GM19025 (cell line): ENCODE results near the gene SLC44A2.

ENCODE experiments used
- ATAC-seq: cut with Tn5 transposase; IDR thresholded peaks from one replicate; pipeline ENCODE4 v1.9.1; 2021; ENCODE audit warnings: mild to moderate bottlenecking, low read depth, moderate library complexity; ENCODE audit not compliant: unreplicated experiment

The SLC44A2 gene

DNA sequence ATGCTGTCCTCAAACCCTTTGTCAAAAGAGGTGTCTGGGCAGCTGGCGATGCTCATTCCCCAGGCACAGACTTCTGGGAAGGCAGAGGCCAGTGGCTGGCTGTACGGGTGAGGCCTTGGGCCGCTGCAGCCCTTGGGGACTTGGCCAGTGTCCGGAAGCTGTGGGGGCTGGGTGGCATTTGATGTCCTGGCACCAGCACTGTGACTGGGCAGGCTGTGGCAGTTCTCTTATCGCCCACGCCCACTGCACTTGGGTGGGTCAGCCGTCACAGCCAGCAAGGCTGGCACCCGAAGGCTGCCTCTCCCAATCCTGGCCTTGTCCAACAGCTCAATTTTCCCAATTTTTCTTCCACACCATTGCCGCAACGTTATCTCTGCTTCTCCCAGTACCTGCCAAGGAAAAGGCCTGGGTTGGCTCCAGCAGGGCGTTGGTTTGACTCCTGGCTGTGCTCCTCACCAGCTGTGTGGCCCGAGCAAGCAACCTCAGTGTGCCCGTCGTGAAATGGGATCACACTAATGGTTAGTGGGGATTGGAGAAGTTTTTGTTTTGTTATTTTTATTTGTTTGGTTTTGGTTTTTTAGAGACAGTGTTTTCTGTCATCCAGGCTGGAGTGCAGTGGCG is 12.7 kb upstream of the SLC44A2 start:
- ATAC-seq = no peak

DNA sequence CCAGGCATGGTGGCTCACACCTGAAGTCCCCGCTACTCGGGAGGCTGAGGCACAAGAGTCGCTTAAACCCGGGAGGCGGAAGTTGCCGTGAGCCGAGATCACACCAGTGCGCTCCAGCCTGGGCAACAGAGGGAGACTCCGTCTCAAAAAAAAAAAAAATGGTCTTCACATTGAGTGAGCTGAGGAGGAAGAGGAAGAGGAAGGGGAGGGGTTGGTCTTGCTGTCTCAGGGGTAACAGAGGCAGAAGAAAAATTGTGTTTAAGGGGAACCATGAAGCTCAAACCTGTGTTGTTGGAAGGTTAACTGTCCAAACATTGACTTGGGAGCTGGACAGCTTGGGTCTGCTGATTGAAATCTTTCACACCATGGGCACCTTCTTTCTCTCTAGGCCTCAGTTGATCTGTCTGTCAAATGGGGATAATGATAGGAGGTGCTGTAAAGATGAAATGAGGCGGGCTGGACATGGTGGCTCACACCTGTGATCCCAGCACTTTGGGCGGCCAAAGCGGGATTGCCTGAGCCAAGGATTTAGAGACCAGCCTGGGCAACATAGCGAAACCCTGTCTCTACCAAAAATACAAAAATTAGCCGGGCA is 9.8 kb upstream of the SLC44A2 start:
- no peak for ATAC-seq

GRCh38 chr19:10617409-10618121 is 7.8 kb upstream of the SLC44A2 start:
- no peak for ATAC-seq

GRCh38 chr19:10618846-10619245 is 6.5 kb upstream of the SLC44A2 start:
- no peak for ATAC-seq

DNA sequence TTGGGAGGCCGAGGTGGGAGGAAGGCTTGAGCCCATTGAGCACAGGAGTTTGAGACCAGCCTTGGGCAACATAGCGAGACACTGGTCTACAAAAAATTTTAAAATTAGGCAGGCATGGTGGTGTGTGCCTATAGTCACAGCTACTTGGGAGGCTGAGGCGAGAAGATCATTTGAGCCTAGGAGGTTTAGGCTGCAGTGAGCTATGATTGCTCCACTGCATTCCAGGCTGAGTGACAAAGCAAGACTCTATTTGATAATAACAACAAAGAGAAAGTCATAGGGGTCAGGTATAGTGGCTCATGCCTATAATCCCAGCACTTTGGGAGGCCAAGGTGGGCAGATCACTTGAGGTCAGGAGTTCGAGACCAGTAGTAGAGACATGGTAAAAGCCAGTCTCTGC is 4.6 kb upstream of the SLC44A2 start:
- ATAC-seq = no peak

- ATAC-seq = no peak
Observed at GRCh38 chr19:10621966-10622365, 3.4 kb upstream of the SLC44A2 start.

DNA sequence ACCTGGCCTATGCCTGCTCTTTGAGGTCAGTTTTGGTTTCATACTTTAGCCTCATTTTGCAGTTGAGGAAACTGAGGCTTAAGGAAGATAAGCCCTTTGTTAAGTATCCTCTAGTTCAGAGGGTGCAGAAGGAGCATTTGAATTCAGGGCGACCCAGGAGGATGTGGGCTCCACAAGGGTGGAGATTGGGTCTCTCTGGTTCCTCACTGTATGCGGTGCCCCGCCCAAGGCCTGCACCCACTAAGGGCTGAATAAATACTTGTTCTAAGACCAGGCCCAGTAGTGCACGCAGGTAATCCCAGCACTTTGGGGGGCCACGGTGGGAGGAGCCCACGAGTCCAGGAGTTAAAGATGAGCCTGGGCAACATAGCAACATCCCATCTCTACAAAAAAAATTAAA is 768 bp upstream of the SLC44A2 start:
- no peak for ATAC-seq

- no peak for ATAC-seq
Observed at GRCh38 chr19:10625762-10626138, 397 bp downstream of the SLC44A2 start.

- ATAC-seq = no peak
Observed at GRCh38 chr19:10631874-10632273, 6.5 kb downstream of the SLC44A2 start.

DNA sequence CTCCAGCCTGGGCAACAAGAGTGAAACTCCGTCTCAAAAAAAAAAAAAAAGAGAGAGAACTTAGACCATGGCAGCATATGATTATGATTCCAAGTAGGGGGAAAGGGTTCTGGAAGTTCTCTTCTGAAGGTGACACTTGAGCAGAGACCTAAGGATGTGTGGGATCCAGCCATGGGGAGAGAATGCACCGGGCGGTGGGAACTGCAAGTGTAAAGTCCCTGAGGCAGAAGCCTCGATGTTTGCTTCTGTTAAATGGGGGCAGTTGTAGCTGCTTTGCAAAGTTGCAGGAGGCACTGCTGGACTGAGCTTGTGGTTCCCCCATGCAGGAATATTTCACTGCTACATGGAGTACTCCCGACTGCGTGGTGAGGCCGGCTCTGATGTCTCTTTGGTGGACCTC is 9.1 kb downstream of the SLC44A2 start:
- no peak for ATAC-seq

GRCh38 chr19:10634963-10635362 is 9.6 kb downstream of the SLC44A2 start:
- ATAC-seq = no peak

GRCh38 chr19:10636304-10636972 is 11.1 kb downstream of the SLC44A2 start:
- no peak for ATAC-seq

GRCh38 chr19:10637894-10638293 is 12.5 kb downstream of the SLC44A2 start:
- no peak for ATAC-seq

DNA sequence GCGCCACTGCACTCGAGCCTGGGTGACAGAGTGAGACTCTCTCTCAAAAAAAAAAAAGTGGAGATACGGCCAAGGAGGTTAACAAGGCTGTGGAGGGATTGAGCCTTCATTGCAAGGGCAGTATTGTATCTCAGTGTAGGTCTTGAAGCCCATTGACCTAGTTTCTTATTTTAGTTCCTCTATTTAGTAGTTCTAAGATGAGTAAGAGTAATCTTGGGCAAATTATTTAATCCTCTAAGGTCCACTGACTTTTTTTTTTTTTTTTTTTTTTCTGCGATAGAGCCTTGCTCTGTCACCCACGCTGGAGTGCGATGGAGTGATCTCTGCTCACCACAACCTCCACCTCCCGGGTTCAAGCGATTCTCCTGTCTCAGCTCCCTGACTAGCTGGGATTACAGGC is 14.5 kb downstream of the SLC44A2 start:
- ATAC-seq = no peak

DNA sequence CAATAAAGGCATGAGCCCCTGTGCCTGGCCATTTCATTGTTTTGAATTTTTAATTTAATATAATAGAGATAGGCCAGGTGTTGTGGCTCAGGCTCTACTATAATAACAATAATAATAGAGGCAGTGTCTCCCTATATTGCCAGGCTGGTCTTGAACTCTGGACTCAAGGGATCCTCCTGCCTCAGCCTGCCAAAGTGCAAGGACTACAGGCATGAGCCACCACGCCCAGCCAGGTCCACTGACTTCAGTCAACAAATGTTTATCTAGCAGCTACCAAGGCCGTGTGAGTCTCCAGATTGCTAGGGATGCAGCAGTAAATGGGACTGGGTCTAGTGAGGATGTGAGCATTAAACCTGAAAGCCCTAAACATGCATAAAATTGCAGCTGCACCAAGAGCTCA is 15.0 kb downstream of the SLC44A2 start:
- no peak for ATAC-seq

- no peak for ATAC-seq
Observed at GRCh38 chr19:10641248-10641647, 15.9 kb downstream of the SLC44A2 start.

GRCh38 chr19:10642473-10643171 is 17.3 kb downstream of the SLC44A2 start:
- ATAC-seq = no peak

DNA sequence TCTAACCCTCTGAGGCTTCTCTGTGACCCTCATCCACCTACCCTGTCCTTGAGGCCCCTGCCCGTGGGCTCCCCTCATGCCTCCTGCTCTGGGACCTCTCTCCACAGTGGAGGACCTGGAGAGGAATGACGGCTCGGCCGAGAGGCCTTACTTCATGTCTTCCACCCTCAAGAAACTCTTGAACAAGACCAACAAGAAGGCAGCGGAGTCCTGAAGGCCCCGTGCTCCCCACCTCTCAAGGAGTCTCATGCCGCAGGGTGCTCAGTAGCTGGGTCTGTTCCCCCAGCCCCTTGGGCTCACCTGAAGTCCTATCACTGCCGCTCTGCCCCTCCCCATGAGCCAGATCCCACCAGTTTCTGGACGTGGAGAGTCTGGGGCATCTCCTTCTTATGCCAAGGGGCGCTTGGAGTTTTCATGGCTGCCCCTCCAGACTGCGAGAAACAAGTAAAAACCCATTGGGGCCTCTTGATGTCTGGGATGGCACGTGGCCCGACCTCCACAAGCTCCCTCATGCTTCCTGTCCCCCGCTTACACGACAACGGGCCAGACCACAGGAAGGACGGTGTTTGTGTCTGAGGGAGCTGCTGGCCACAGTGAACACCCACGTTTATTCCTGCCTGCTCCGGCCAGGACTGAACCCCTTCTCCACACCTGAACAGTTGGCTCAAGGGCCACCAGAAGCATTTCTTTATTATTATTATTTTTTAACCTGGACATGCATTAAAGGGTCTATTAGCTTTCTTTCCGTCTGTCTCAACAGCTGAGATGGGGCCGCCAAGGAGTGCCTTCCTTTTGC is 18.0 kb downstream of the SLC44A2 start:
- no peak for ATAC-seq

DNA sequence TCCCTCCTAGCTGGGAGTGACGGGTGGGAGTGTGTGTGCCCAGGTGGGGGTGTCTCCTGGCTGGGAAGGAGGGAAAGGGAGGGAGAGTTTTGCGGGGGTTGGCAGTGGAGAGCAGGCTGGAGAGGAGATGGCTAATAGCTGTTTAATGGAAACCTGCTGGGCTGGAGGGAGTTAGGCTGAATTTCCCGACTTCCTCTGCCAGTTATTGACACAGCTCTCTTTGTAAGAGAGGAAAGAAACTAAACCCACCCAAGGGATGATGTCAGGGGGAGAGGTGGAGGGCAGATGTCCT is 18.6 kb downstream of the SLC44A2 start:
- no peak for ATAC-seq

GRCh38 chr19:10644260-10645007 is 19.1 kb downstream of the SLC44A2 start:
- no peak for ATAC-seq
